HG02884 (cell line): Measurements from ENCODE around the gene PDGFA.

Experiments used
- ATAC-seq: cut with Tn5 transposase; IDR thresholded peaks from one replicate; pipeline ENCODE4 v1.9.1; 2021; ENCODE audit warnings: mild to moderate bottlenecking, moderate library complexity; ENCODE audit not compliant: unreplicated experiment

The PDGFA gene

DNA sequence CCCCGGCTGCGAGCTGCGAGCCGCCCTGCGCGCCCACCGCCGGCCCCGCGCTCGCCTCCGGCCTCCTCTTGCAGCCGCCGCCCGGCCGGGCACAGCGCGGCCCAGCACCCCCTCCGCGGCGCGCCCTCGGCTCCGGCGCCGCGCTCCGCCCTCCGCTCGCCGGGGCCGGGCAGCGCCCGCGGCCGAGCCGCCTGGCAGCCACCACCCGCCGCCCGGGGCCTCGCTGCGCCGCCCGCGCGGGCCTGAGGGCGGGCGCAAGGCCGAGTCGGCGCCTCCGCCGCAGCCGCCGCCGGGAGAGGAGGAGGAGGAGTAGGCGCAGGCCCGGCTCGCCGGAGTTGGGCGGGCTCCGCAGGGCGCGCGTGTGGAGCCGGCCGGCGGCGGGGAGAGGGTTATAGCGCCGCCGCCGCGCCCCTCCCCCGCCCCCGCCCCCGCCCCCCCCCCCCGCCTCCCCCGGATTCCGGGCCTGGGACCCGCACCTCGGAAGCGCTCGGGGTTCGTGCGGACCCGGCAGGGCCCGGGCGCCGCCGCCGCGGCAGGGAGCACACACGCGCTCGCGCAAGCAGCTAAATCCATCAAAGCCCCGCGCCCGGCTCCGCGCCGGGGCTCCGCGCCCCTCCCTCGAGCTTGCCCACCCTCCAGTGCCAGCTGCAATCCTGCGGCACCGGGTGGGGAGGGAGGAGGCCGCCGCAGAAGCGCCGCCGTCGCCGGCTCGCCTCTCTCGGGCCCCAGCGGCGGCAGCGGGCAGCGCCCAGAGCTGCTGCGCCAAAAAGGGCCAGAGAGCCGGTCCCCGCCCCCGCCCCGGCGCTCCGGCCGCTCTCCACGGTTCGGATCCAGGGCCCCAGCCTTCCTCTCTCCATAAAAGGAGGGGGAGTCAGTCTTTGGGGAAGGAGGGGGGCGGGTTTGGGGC lies at the start of gene PDGFA:
PDGFA (minus strand) TSS at position 363 of the 907 bp plus-strand sequence. CDS start 845 bp downstream, outside the sequence.
- ATAC-seq = no peak

DNA sequence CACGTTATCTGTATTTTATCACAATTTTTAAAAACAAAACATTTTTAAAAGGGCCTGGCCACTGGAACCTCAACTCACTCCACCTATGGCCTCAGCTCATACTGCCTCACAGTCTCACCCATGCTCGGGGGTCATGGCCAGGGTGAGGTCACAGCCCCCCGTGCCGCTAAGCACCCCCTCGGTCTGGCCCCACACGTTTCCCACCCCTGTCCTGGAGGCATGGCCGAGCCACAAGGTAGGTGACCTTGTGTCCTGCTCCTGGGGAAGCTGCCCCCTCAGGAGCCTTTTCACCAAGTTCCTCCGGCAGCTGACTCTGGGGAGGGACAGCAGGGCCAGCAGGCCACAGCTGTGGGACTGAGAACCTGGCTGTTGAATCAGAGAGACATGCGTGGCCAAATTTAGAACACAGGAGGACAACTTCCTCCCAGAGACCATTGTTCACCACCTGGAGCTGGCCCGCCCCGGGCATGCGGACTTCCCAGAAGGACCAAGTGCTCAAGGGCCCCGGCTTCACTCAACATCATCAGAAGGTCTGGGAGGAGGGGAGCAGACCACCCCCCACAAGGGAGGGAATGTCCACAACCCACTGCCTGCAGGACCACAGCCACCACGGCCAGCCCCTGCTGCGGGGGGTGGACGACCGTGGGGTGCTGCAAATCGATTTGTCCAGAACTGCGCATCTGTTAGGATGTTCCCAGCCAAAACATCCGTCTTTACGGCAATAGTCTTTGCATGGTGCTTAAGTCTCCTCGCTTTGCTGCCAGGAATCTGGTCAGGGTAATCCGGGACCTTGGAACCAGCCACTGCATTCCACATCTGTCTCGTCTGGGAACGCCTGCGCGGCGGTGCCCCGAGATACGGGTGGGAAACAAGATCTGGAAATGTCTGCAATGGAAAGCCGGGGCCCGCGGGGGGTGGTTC lies 48.6 kb upstream of the PDGFA start:
- ATAC-seq = no peak

DNA sequence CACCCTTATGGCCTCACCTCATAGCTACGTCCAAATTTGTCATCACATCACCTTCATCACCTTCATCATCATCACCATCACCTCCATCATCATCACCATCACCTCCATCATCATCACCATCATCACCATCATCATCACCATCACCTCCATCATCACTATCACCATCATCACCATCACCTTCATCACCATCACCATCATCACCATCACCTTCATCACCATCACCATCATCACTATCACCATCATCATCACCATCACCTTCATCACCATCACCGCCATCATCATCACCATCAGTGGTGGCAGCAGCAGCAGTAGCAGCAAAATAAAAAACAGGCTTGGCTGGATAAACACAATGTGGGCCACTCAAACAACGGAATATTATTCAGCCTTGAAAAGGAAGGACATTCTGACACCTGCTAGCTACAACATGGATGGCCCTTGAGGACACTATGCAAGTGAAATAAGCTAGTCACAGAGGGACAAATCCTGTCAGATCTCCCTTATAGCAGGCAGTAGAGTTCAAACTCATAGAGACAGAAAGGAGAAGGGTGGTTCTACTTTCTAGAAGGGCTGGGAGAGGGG lies 47.7 kb upstream of the PDGFA start:
- ATAC-seq = no peak

DNA sequence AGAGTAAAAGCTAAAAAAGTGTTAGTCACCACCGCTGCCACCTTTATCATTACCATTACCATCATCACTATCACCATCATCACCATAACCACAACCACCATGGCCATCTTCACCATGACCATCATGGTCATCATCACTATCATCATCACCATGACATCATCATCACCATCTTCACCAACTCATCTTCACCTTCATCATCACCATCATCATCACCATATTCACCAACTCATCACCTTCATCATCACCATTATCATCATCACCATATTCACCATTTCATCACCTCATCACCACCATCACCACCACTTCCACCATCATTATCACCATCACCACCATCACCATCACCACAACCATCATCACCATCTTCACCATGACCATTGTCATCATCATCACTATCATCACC lies 46.5 kb upstream of the PDGFA start:
- no peak for ATAC-seq

DNA sequence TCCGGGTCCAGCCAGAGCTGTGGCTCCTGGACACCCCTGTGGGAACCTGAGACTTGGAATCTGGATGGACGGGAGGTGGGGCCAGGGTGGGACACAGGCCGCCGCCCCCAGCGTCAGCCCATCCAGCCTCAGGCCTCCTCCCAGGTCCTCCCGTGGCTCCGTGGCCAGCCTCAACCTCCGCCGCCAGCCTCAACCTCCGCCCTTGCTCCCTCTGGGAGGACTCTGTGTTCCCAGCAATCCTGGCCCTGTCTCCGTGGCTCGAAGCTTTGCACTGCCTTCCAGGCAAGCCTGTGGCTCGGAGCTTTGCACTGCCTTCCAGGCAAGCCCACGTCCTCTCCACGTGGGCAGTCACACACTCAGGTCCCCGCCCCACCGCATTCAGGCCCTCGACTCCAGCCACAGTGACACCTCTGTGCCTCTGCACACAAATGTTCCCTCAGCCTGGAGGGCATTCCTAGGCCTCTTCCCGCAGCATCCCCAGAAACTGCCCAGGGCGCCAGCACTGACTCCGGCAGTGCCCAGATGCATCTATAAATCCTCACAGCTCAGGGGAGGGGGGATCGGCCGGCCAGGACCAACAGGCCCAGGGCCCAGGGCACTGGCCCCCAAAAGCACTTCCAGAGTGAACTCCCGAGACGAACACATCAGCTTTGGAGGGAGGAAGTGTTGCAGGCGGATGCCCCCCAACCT lies 44.7 kb upstream of the PDGFA start:
- ATAC-seq = no peak

DNA sequence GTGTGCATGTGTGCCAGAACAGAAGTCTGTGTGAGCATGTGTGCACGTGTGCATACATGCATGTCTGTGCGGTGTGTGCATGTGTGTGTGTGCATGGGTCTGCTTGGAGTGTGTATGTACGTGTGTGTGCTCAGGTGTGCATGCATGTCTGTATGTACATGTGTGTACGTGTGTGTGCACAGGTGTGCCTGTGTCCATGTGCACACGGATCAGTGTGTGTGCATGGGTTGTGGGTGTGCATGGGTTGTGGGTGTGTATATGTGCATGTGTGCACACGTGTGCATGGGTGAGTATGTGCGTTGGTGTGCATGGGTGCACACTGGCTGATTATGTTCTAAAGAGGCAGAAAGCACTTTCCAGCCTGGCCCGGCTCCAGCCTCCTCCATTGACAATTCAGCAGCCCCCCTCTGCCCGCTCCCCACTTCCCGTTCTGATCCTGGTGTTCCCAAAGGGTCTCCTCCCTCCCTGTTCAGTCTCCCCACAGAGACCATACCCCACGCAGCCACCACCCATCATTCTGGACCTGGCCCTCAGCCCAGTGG lies 44.1 kb upstream of the PDGFA start:
- no peak for ATAC-seq

DNA sequence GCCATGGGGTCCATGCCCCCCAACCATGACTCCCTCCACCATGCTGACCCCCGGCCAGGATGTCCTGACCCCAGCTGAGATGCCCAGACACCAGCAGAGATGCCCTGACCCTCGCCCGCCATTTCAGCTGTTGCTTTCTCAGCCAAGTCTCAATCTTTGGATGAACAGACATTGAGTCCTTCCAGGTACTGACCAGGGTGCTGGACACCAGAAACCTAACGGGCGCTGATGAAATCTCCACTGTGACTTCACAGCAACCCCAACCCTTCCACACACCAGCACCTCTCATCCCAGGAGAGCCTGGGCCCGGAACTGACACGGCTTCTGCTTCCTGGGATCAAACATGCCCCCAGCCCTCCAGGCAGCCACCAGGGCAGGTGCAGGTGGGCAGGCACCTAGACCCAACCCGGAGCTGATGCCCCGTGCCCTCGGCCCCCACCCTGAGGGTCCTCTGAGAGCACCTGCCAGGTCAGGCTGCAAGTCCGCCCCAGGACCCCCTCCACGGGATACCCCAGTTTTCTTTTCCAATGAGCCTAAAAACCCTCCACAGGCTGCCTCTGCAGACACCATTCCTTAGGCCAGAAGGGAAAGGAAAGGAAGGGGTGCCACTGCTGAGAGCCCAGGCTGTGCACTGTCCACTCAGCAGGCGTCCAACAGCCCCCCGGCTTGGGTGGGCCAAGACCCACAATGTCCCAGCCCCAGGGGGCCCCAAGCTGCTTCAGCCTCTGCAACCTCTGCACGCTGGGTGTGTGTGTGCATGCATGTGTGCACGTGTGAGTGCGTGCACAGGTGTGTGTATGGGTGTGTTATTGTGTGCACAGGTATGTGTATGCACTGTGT lies 43.4 kb upstream of the PDGFA start:
- ATAC-seq = no peak

DNA sequence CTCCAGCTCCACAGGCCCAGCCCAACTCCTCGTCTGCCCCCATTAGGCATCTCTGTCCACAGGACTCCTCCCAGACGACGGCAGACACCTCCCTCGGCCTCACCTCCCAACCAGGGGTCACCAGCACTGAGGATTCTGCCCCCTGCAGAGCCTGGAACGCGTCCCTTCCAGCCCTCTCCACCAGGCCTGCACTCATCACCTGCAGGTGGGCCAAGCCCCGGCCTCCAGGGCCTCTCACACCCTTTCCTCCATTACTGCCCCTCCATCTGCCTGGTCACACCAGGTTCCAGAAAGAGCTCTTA lies 42.7 kb upstream of the PDGFA start:
- ATAC-seq = no peak

DNA sequence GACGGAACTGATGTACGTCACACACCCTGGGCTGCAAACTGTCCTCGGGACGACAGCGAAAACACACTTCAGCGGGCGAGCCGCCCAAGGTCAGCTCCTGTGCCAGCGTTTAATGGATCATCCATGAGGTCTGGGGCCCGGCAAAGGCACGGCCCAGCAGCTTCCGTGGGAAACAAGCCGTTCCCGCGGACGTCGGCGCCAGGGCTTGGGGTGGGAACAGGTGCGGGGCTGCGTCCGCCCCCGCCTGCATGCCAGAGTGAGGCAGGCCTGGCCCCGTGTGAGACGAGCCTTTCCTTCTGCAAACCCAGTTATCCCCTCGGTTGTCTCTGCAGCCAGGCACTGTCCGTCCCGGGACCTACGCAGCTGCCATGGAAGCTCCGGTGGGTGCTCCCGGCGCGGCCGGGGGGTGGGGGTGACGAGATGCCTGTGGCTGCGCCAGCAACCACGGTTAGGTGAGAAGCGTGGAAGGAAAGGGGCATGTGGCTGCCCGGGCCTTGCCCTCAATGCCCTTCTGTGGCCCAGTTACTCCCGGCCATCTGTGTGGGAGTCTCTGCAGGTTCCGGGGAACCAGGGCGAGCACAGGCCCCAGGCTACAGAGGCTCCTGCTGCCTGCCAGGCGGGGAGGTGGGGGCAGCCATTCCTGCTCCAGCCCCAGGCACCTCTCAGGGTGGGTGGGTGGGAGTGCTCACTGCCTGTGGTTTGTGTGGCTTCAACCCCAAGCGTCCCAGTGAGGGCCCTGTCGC lies 42.2 kb upstream of the PDGFA start:
- ATAC-seq = no peak

DNA sequence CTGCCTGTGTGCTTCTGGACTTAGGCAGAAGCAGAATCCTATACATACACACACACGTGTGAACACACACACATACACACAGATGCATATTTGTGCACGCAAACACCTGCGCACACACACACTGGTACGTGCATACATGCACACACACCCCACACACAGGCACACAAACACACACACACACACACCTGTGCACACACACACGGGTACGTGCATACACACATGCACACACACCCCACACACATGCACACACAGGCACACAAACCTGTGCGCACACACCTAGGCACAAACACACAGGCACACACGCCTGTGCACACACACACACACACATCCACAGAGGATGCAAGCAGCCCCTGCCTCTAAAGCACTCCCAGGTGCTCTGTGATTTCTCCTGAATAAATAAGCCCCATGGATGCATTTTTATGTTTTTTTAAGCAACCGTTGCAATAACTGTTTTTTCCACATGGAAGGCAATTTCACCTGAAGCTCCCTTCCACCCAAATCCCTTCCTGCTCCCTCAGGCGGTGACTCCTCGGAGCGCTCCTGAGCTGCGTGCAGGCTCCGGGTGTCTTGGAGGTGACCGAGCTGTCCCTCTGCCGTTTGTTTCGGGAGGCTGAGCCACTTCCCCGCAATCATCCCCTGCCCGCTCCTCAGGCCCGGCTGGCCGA lies 41.5 kb upstream of the PDGFA start:
- no peak for ATAC-seq

DNA sequence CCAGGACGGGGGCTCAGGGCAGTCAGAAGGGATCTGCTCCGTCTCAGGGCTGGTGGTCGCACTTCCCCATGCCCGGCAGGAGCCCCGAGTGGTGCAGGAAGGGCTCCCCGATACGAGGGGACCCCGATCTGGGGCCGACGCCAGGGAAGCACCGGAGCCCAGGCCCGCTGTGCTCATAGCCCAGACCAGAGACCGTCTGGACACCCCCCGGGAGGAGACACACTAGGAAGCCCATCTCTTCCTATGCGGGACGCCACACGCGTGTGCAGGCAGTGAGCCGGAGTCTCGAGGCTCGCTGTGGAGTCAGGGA lies 39.7 kb upstream of the PDGFA start:
- ATAC-seq = no peak

DNA sequence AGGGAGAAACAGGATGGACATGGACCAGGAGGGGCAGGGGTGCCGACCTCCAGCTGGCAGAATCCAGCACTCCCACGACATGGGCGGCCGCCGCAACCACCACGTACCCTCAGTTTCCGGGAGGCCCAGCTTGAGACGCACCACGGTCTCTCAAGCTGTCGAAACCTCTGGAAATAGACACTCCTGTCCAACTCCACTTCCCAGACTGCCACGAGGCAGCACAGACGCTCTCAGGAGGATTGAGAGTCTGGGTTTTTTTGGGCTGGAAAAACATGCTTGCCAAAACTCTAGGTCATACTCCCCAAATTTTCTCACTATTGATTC lies 37.9 kb upstream of the PDGFA start:
- ATAC-seq = no peak

DNA sequence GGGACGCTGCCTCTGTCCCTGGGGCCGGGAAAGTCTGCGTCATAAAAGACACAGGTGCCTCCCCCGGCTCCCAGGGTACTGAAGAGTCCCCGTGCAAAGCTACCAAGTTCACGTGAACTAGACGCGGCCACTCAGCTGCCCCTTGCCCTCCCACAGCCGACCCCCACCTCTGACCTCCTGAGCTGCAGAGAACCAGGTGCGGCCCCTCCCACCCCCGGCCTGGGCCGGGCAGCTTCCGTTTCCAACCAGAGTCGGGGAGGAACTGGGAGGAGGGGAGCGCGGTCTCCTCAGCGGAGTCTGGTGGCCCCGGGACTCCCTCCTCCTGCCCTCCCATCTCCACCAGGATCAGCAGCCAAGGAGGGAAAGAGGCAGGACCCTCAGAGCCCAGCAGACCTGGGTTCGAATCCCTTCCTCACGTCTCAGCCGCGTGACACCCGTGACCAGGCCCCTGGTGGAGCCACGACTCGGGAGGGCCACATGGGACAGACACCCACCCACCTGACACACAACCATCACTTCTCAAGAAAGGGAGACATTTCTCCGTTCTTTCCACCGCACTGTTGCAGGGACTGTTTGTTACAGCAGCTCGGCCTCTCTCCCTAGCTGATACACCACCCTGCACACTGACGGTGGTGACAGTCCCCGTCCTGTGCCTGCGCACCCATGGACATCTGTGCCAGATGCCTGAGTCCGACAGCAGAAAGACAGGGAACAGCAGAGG lies 37.4 kb upstream of the PDGFA start:
- ATAC-seq = no peak

DNA sequence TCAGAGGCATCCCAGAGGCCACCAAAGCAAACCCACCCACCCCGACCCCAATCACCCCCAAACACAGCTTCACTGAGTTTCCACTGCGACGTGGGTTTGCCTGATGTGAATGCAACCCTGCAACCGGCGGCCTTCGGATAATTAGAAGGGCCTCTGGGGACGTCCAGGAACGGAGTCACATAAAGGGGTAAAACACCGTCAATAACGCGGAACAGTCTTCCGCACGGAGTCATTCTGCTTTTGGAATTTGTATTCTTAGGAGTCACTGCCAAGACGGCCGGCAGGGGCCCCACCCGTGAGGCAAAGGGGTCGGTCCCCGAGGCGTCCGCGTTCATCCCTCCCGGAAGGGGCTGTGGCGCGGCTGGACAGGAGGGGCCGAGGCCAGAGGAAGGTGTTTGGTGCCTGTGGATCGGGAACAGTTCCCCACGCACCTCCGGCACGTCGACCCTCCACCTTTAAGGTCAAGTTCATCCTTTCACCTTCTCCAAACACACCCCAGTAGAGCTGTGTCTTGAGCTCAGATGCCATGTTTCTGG lies 36.7 kb upstream of the PDGFA start:
- no peak for ATAC-seq

DNA sequence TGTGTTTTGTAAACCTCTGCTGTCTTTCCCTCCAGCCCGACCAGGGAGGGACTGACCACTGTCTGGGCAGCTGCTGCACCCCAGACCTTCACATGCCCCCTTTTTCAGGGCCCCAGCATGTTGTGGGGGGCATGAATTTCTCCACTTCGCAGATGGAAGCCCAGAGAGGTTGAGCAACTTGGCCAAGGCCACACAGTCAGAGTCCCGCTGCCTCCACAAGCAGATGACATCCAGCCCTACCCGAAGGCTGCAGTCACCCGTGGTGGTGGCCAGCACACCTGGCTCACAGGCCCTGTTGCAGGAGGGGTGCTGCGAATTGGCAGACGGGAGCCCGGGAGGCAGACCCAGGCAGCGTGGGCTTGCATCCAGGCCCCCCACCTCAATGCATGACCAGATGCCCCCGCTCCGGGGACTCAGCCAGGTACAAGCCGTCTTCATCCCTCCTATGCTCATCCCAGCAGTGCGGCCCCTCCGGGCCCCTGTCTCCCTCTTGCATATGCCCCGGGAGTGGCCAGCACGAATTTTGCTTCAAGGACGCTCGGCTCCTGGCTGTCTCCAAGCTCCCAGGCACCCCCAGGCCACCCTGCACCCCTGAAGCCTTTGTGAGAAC lies 36.0 kb upstream of the PDGFA start:
- no peak for ATAC-seq

DNA sequence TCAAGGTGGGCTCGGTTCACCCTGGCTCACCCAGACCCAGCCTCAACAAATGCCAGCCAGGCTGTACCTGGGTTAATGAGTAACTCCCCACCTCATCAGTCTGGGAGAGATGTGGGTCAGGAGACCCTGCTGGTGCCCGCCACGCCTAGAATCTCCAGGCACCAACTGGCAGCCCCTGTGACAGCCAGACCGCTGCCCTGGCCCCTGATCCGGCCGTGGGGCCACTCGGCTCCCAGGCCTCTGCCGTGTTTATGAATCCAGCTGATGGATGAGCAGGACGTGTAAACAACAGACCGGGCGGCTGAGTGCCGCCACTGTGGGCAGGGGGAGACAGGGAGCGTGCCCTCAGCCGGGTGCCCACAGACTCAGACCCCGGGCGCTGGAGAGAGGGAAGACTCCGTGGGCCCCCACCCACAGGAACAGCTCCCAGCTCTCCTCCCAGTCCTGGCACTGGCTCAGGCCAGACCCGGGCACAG lies 34.0 kb upstream of the PDGFA start:
- no peak for ATAC-seq

DNA sequence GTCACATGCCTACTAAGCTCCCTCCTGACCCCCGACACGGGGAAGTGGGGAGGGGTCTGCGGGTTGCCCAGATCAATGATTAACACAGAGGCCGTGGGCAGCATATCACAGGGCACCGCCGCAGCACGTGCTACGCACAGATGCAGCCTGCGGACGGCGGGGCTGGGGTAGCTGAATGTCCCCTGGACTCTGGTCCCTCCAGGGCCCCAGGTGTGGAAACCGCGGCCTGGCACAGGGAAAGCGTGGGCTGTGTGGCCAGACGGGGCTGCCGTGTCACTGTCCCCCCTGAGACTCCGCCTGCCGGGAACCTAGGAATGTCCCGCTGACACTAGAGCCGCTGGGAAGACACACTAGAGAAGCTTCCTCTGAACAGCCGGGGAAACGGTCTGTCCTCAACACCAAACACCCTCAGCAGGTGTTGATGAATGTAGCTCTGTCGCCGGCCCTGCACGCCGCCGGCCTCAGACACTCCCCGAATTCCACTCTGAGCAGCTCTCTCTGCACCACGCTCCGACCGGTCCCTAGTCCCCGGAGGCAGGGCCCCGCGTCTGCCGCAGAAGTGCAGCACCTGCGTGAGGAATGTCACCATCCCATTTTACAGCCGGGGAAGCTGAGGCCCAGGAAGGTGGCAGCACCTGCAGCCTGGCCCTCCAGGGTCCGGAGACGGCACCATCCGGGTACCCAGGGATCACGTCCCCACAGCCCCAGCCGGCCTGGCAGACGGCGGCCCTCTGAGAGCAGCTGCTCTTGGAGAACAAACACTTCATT lies 33.4 kb upstream of the PDGFA start:
- ATAC-seq = no peak
